Osteocyte (in vitro differentiated cells): ENCODE data around the gene PPP1R11. TPM values are rescaled to one million over a fixed set of nuclear protein-coding genes. Genes with fewer than 3 reads are reported as not detected.
A peak's percentile ranks its signal among the peaks of the same experiment; 100 is the strongest.

Source experiments
- DNase-seq: peaks from one replicate; pipeline ENCODE4 v3.0.0; 2021; ENCODE audit warnings: mixed read lengths; ENCODE audit not compliant: unreplicated experiment; ENCODE audit errors: extremely low spot score
- H3K27ac Mint-ChIP-seq: one replicate; pipeline ENCODE4 v1.8.0; 2021; ENCODE audit warnings: mild to moderate bottlenecking, mixed read lengths; ENCODE audit not compliant: unreplicated experiment
- H3K27me3 Mint-ChIP-seq: one replicate; pipeline ENCODE4 v1.8.0; 2021; ENCODE audit warnings: mixed read lengths; ENCODE audit not compliant: unreplicated experiment
- H3K36me3 Mint-ChIP-seq: one replicate; pipeline ENCODE4 v1.8.0; 2021; ENCODE audit warnings: mixed read lengths; ENCODE audit not compliant: unreplicated experiment
- H3K4me1 Mint-ChIP-seq: one replicate; pipeline ENCODE4 v1.8.0; 2021; ENCODE audit warnings: mixed read lengths; ENCODE audit not compliant: unreplicated experiment
- H3K4me3 Mint-ChIP-seq: one replicate; pipeline ENCODE4 v1.8.0; 2021; ENCODE audit warnings: mild to moderate bottlenecking, moderate library complexity, mixed read lengths; ENCODE audit not compliant: unreplicated experiment
- H3K9me3 Mint-ChIP-seq: one replicate; pipeline ENCODE4 v1.8.0; 2021; ENCODE audit warnings: mixed read lengths; ENCODE audit not compliant: unreplicated experiment
- CTCF ChIP-seq: fragments of 200-600 bp; sonication (generic); IDR thresholded peaks from 2 replicates; pipeline ENCODE4 v1.5.0; 2021; ENCODE audit warnings: antibody characterized with exemption, mild to moderate bottlenecking, moderate library complexity
- total RNA-seq: library from RNA; stranded (reverse); gene quantifications from 2 replicates; pipeline ENCODE4 v1.2.1, GENCODE V29; 2021

PPP1R11 gene
- total RNA-seq, 1 donor from 2014 or later = 52.9 TPM

- peak; percentile 96 for DNase-seq
- H3K27me3 Mint-ChIP-seq = no peaks in the 10 kb centered on the region
- no peak for TF ChIP-seq CTCF
- H3K27ac Mint-ChIP-seq = peak within 1 kb of the TSS; percentile 97
- no peaks in the 10 kb centered on the region for H3K9me3 Mint-ChIP-seq
- H3K36me3 Mint-ChIP-seq = peaks cover 17% of the 10 kb centered on the region
- H3K4me1 Mint-ChIP-seq = peaks cover 36% of the 10 kb centered on the region
- H3K4me3 Mint-ChIP-seq = peak within 1 kb of the TSS; percentile 89
Observed at GRCh38 chr6:30061092-30061857, 5.7 kb upstream of the PPP1R11 start, which contains the start of gene POLR1H. Gene POLR1H, plus strand, starts transcription at chr6:30061265. Its CDS starts 260 bp downstream, at chr6:30061525.

- TF ChIP-seq CTCF = no peak
- Mint-ChIP-seq H3K4me3 (peak overlapping the region; percentile 89), H3K9me3 (no peaks in the 10 kb centered on the region), H3K27me3 (no peaks in the 10 kb centered on the region), H3K36me3 (peaks cover 17% of the 10 kb centered on the region), H3K4me1 (peaks cover 39% of the 10 kb centered on the region), H3K27ac (peak overlapping the region; percentile 97)
- DNase-seq = no peak
Observed at GRCh38 chr6:30061858-30062458, 5.0 kb upstream of the PPP1R11 start.

- Mint-ChIP-seq H3K9me3 (no peaks in the 10 kb centered on the region), H3K4me3 (peak overlapping the region; percentile 89), H3K27ac (peak overlapping the region; percentile 97), H3K27me3 (no peaks in the 10 kb centered on the region), H3K36me3 (peaks cover 10% of the 10 kb centered on the region), H3K4me1 (peaks cover 42% of the 10 kb centered on the region)
- no peak for DNase-seq
- TF ChIP-seq CTCF = no peak
Observed at GRCh38 chr6:30062471-30063178, 4.4 kb upstream of the PPP1R11 start.

- Mint-ChIP-seq H3K27ac (no peak overlapping the region), H3K4me3 (no peak overlapping the region), H3K4me1 (peaks cover 48% of the 10 kb centered on the region), H3K27me3 (no peaks in the 10 kb centered on the region), H3K36me3 (peaks cover 8% of the 10 kb centered on the region), H3K9me3 (no peaks in the 10 kb centered on the region)
- TF ChIP-seq CTCF = no peak
- no peak for DNase-seq
Observed at GRCh38 chr6:30063315-30063714, 3.7 kb upstream of the PPP1R11 start.

- peaks cover 42% of the 10 kb centered on the region for H3K4me1 Mint-ChIP-seq
- no peak for TF ChIP-seq CTCF
- H3K9me3 Mint-ChIP-seq = no peaks in the 10 kb centered on the region
- peak overlapping the region; percentile 99 for H3K27ac Mint-ChIP-seq
- peaks cover 13% of the 10 kb centered on the region for H3K27me3 Mint-ChIP-seq
- peak overlapping the region; percentile 96 for H3K4me3 Mint-ChIP-seq
- DNase-seq = no peak
- H3K36me3 Mint-ChIP-seq = peaks cover 27% of the 10 kb centered on the region
Observed at GRCh38 chr6:30066082-30066481, 916 bp upstream of the PPP1R11 start.
